GM12878 (cell line): ENCODE results near the gene SRL. TPM values are rescaled to one million over a fixed set of nuclear protein-coding genes. Genes with fewer than 3 reads are reported as not detected.

Source experiments
- BACH1 ChIP-seq: fragments of 450-650 bp; IDR thresholded peaks from 2 replicates; pipeline ENCODE4 v1.6.1; 2017; ENCODE audit warnings: mild to moderate bottlenecking, borderline replicate concordance
- BCL11A ChIP-seq: IDR thresholded peaks from 2 replicates; pipeline ENCODE4 v1.6.1; 2011; ENCODE audit warnings: low read depth, low read length
- CBFB ChIP-seq: IDR thresholded peaks from 2 replicates; pipeline ENCODE4 v1.6.1; 2016; ENCODE audit warnings: antibody characterized with exemption, low read depth
- CBX3 ChIP-seq: fragments of 200-600 bp; sonication (generic); IDR thresholded peaks from 2 replicates; pipeline ENCODE4 v1.6.1; 2016; ENCODE audit warnings: low read depth, borderline replicate concordance
- ETV6 ChIP-seq, 2 experiments: fragments of 450-650 bp in 1 of 2; IDR thresholded peaks in 1 of 2; conservative IDR thresholded peaks in 1 of 2; 2 replicates each; pipeline ENCODE4 v1.6.1; 2014; ENCODE audit warnings: antibody characterized with exemption in 1 of 2, borderline replicate concordance in 1 of 2, low read depth in 1 of 2, mild to moderate bottlenecking in 1 of 2, moderate library complexity in 1 of 2
- HDAC6 ChIP-seq: fragments of 200-600 bp; sonication (generic); IDR thresholded peaks from one replicate; pipeline ENCODE4 v1.8.0; 2017; ENCODE audit warnings: antibody characterized with exemption; ENCODE audit not compliant: unreplicated experiment
- JUNB ChIP-seq: IDR thresholded peaks from 2 replicates; pipeline ENCODE4 v1.6.1; 2016; ENCODE audit warnings: antibody characterized with exemption, mild to moderate bottlenecking
- KDM1A ChIP-seq: fragments of 200-600 bp; sonication (generic); IDR thresholded peaks from 2 replicates; pipeline ENCODE4 v1.6.1; 2016; ENCODE audit warnings: borderline replicate concordance
- MEF2A ChIP-seq: IDR thresholded peaks from 2 replicates; pipeline ENCODE4 v1.6.1; 2011; ENCODE audit warnings: low read depth, mild to moderate bottlenecking, low read length, moderate library complexity; ENCODE audit not compliant: insufficient read depth
- NBN ChIP-seq: fragments of 450-650 bp; IDR thresholded peaks from 2 replicates; pipeline ENCODE4 v1.6.1; 2016
- NFIC ChIP-seq: IDR thresholded peaks from 2 replicates; pipeline ENCODE4 v1.6.1; 2012; ENCODE audit warnings: low read depth, mild to moderate bottlenecking, inconsistent platforms, low read length, moderate library complexity
- NFXL1 ChIP-seq: fragments of 450-650 bp; IDR thresholded peaks from 2 replicates; pipeline ENCODE4 v1.6.1; 2017; ENCODE audit warnings: antibody characterized with exemption, mild to moderate bottlenecking, borderline replicate concordance
- NFYA ChIP-seq: IDR thresholded peaks from 2 replicates; pipeline ENCODE4 v1.6.1; 2011; ENCODE audit warnings: low read depth, mild to moderate bottlenecking, low read length, improper control_type of control experiment, borderline replicate concordance
- NR2C1 ChIP-seq: fragments of 450-650 bp; IDR thresholded peaks from 2 replicates; pipeline ENCODE4 v1.6.1; 2017; ENCODE audit warnings: antibody characterized with exemption, mild to moderate bottlenecking, moderate library complexity
- NRF1 ChIP-seq: conservative IDR thresholded peaks from 2 replicates; pipeline ENCODE4 v1.6.1; 2011; ENCODE audit warnings: mild to moderate bottlenecking, low read depth, low read length, improper control_type of control experiment
- RCOR1 ChIP-seq: conservative IDR thresholded peaks from 2 replicates; pipeline ENCODE4 v1.6.1; 2012; ENCODE audit warnings: low read depth, low read length, improper control_type of control experiment
- SREBF1 ChIP-seq: IDR thresholded peaks from 2 replicates; pipeline ENCODE4 v1.6.1; 2012; ENCODE audit warnings: mild to moderate bottlenecking, low read length
- TCF3 ChIP-seq: IDR thresholded peaks from 2 replicates; pipeline ENCODE4 v1.6.1; 2012; ENCODE audit warnings: low read depth, mild to moderate bottlenecking, low read length, borderline replicate concordance; ENCODE audit not compliant: insufficient read depth
- ZBED1 ChIP-seq: IDR thresholded peaks from 2 replicates; pipeline ENCODE4 v1.6.1; 2016; ENCODE audit warnings: borderline replicate concordance
- ZZZ3 ChIP-seq: IDR thresholded peaks from 2 replicates; pipeline ENCODE4 v1.6.1; 2011; ENCODE audit warnings: low read depth; ENCODE audit not compliant: control insufficient read depth, insufficient read length
- polyA plus RNA-seq, 11 experiments: library from polyadenylated mRNA; depleted of rRNA in 4 of 11; unstranded in 6 of 11; stranded (reverse) in 5 of 11; fragments of >200 nt; fragmentation: Nextera tagmentation in 4 of 11; fragmentation: Illumina TruSeq in 1 of 11; extraction: Ambion mirVana in 4 of 11; extraction: Trizol in 1 of 11; gene quantifications; 1 replicate in 1 of 11; 2 replicates in 10 of 11; pipeline versions ENCODE4 v1.2.1 to v1.2.3, GENCODE V29; 2011 to 2016; ENCODE audit warnings: inconsistent platforms in 2 of 11, missing spikeins in 2 of 11, low read depth in 1 of 11
- total RNA-seq, 4 experiments: library from RNA; depleted of rRNA in 3 of 4; stranded (reverse); fragments of >200 nt in 3 of 4; fragmentation: Illumina TruSeq in 1 of 4; extraction: Trizol in 1 of 4; gene quantifications; 2 replicates each; pipeline versions ENCODE4 v1.2.1 to v1.2.3, GENCODE V29; 2013 to 2021
- TF ChIP-seq, protein P1 (sequence below): IDR thresholded peaks from 2 replicates; pipeline ENCODE4 v1.6.1; 2012; ENCODE audit warnings: improper control_type of control experiment, low read depth, low read length; ENCODE audit not compliant: insufficient replicate concordance
- TF ChIP-seq, protein P2 (sequence below), 3 experiments: IDR thresholded peaks in 2 of 3; conservative IDR thresholded peaks in 1 of 3; 2 replicates each; pipeline ENCODE4 v1.5.1; 2011; ENCODE audit warnings: low read depth in 3 of 3, low read length in 3 of 3, mild to moderate bottlenecking in 3 of 3, control low read depth in 2 of 3, moderate library complexity in 2 of 3, inconsistent platforms in 1 of 3, mixed read lengths in 1 of 3; ENCODE audit not compliant: control insufficient read depth in 2 of 3, insufficient read depth in 1 of 3; ENCODE audit errors: extremely low read depth in 1 of 3
- TF ChIP-seq, protein P3 (sequence below): IDR thresholded peaks from 2 replicates; pipeline ENCODE4 v1.6.1; 2011; ENCODE audit warnings: borderline replicate concordance, low read depth, mild to moderate bottlenecking, moderate library complexity, mixed read lengths, low read length; ENCODE audit not compliant: insufficient read depth; ENCODE audit errors: extremely low read length

The SRL gene
- total and polyA plus RNA-seq, 10 of the 15 experiments (the other 5 are each of a cell fraction or from before 2014, with no cell fraction given): not detected

DNA sequence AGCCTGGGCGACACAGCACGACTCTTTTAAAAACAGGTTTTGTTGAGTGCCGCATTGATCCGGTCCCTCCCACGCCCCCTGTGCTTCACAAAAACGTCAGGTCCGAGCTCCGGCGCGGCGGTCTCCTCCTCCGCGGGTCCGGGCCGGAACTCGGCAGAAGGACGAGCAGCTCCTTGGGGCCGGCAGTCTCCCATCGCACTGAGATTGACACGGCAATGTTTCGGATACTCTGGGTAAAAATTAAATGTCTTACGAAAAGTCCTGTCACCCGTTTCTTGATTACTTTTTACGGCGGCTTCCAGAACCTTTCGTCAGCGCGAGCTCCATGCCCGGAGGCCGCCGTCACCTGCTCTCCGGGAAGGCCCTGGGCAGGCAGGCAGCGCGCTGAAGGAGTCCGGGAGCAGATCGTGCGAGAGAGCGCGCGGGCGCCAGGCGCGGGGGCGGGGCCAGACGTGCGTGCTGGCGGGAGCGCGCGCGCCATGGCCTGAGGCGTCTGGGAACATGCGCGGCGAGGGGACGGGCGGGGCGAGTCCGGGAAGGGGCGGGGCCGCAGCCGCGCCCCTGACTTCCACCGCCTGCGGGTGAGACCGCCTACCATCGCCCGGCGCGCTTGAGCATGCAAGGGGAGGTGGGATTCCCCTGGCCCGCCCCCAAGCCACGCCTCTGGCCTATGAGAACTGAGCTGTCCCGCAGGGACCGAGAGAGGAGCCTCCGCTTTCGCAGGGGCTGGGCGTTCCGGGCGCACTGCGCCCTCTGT lies 11.7 kb upstream of the SRL start (continued):
- TF ChIP-seq, protein P1, sequence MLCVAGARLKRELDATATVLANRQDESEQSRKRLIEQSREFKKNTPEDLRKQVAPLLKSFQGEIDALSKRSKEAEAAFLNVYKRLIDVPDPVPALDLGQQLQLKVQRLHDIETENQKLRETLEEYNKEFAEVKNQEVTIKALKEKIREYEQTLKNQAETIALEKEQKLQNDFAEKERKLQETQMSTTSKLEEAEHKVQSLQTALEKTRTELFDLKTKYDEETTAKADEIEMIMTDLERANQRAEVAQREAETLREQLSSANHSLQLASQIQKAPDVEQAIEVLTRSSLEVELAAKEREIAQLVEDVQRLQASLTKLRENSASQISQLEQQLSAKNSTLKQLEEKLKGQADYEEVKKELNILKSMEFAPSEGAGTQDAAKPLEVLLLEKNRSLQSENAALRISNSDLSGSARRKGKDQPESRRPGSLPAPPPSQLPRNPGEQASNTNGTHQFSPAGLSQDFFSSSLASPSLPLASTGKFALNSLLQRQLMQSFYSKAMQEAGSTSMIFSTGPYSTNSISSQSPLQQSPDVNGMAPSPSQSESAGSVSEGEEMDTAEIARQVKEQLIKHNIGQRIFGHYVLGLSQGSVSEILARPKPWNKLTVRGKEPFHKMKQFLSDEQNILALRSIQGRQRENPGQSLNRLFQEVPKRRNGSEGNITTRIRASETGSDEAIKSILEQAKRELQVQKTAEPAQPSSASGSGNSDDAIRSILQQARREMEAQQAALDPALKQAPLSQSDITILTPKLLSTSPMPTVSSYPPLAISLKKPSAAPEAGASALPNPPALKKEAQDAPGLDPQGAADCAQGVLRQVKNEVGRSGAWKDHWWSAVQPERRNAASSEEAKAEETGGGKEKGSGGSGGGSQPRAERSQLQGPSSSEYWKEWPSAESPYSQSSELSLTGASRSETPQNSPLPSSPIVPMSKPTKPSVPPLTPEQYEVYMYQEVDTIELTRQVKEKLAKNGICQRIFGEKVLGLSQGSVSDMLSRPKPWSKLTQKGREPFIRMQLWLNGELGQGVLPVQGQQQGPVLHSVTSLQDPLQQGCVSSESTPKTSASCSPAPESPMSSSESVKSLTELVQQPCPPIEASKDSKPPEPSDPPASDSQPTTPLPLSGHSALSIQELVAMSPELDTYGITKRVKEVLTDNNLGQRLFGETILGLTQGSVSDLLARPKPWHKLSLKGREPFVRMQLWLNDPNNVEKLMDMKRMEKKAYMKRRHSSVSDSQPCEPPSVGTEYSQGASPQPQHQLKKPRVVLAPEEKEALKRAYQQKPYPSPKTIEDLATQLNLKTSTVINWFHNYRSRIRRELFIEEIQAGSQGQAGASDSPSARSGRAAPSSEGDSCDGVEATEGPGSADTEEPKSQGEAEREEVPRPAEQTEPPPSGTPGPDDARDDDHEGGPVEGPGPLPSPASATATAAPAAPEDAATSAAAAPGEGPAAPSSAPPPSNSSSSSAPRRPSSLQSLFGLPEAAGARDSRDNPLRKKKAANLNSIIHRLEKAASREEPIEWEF: no peak
- TF ChIP-seq MEF2A: no peak
- peak; percentile 56 for TF ChIP-seq NRF1
- no peak for TF ChIP-seq JUNB
- no peak for TF ChIP-seq NFXL1
- TF ChIP-seq ETV6 (conservative IDR thresholded peaks at IDR 0.05 in 1 of 2, IDR thresholded peaks at IDR 0.05 in 1 of 2; ENCODE audit: borderline replicate concordance in 1 of 2, low read depth in 1 of 2): 0 out of 4 replicates have a peak, but pooled peaks of 1 of the 2 experiments have one; percentile 17
- TF ChIP-seq BACH1: 0 out of 2 replicates have a peak, but pooled peaks have one; percentile 26
- TF ChIP-seq BCL11A: no peak
- 0 out of 2 replicates have a peak, but pooled peaks have one; percentile 16 for TF ChIP-seq ZBED1
- 0 out of 2 replicates have a peak, but pooled peaks have one; percentile 11 for TF ChIP-seq NR2C1
- TF ChIP-seq HDAC6: no peak
- TF ChIP-seq NBN: peak; percentile 62
- TF ChIP-seq RCOR1: peak; percentile 71; the same call in 1 of the 2 replicates
- TF ChIP-seq TCF3: 0 out of 2 replicates have a peak, but pooled peaks have one; percentile 18
- no peak for TF ChIP-seq ZZZ3
- TF ChIP-seq, protein P2, sequence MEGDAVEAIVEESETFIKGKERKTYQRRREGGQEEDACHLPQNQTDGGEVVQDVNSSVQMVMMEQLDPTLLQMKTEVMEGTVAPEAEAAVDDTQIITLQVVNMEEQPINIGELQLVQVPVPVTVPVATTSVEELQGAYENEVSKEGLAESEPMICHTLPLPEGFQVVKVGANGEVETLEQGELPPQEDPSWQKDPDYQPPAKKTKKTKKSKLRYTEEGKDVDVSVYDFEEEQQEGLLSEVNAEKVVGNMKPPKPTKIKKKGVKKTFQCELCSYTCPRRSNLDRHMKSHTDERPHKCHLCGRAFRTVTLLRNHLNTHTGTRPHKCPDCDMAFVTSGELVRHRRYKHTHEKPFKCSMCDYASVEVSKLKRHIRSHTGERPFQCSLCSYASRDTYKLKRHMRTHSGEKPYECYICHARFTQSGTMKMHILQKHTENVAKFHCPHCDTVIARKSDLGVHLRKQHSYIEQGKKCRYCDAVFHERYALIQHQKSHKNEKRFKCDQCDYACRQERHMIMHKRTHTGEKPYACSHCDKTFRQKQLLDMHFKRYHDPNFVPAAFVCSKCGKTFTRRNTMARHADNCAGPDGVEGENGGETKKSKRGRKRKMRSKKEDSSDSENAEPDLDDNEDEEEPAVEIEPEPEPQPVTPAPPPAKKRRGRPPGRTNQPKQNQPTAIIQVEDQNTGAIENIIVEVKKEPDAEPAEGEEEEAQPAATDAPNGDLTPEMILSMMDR (IDR thresholded peaks at IDR 0.05 in 2 of 3, conservative IDR thresholded peaks at IDR 0.05 in 1 of 3; ENCODE audit: control insufficient read depth in 2 of 3, extremely low read depth in 1 of 3, insufficient read depth in 1 of 3, low read depth in 3 of 3, low read length in 3 of 3): no peak
- TF ChIP-seq, protein P3, sequence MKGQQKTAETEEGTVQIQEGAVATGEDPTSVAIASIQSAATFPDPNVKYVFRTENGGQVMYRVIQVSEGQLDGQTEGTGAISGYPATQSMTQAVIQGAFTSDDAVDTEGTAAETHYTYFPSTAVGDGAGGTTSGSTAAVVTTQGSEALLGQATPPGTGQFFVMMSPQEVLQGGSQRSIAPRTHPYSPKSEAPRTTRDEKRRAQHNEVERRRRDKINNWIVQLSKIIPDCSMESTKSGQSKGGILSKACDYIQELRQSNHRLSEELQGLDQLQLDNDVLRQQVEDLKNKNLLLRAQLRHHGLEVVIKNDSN: no peak
- peak; percentile 67; the same call in 1 of the 2 replicates for TF ChIP-seq CBFB
- no peak for TF ChIP-seq CBX3
- TF ChIP-seq NFIC: no peak
- no peak for TF ChIP-seq NFYA
- TF ChIP-seq KDM1A: no peak
- no peak for TF ChIP-seq SREBF1
